Adrenal gland (tissue), 12 donors: ENCODE results near the gene ANKRD24. TPM values are rescaled to one million over a fixed set of nuclear protein-coding genes. Genes with fewer than 3 reads are reported as not detected.
"Not testable (repeated sequence)": the region's sequence is repeated elsewhere in the genome, so short reads cannot be mapped to it uniquely, and the experiment has no call there.

Experiments
- DNase-seq, 7 donors: peaks; one replicate each; pipeline ENCODE4 v3.0.0-alpha.2; 2019 to 2020
- H3K27ac ChIP-seq, 5 donors: fragments of 200-600 bp; sonication (generic) in 4 of 5; 1 replicate in 3 of 5; 2 replicates in 2 of 5; pipeline versions ENCODE4 v1.5.1 to v1.8.0; 2016 to 2020; ENCODE audit warnings: mild to moderate bottlenecking in 1 of 5
- H3K27me3 ChIP-seq: fragments of 200-600 bp; 2 replicates; pipeline ENCODE4 v1.8.0; 2021
- H3K36me3 ChIP-seq, 2 donors: fragments of 200-600 bp; replicated peaks in 1 of 2; 1 replicate in 1 of 2; 2 replicates in 1 of 2; pipeline versions ENCODE4 v1.5.1 to v1.8.0; 2018 to 2022
- H3K4me1 ChIP-seq, 2 donors: fragments of 200-600 bp; replicated peaks in 1 of 2; 1 replicate in 1 of 2; 2 replicates in 1 of 2; pipeline versions ENCODE4 v1.5.1 to v1.8.0; 2018 to 2021
- H3K4me3 ChIP-seq, 4 donors: fragments of 200-600 bp; sonication (generic) in 3 of 4; one replicate each; pipeline ENCODE4 v1.5.1; 2016 to 2018
- H3K9me3 ChIP-seq, 3 donors: fragments of 200-600 bp; sonication (generic) in 1 of 3; replicated peaks in 1 of 3; 1 replicate in 2 of 3; 2 replicates in 1 of 3; pipeline versions ENCODE4 v1.5.1 to v1.8.0; 2016 to 2021
- POLR2A ChIP-seq, 2 donors: fragments of 450-650 bp; IDR thresholded peaks; one replicate each; pipeline ENCODE4 v1.6.1; 2017; ENCODE audit warnings: antibody characterized with exemption in 2 of 2, mild to moderate bottlenecking in 2 of 2, moderate library complexity in 1 of 2
- WGBS, 4 donors: extraction: QIAGEN DNeasy Blood & Tissue Kit in 2 of 4; methylation state at CpG; one replicate each; pipeline versions ENCODE4 v1.1.5 to v1.1.7; 2013 to 2017; 5-methylcytosine and 5-hydroxymethylcytosine counted together
- intact Hi-C, 2 donors: fragments of 100-400 bp; cut with DNase I; formaldehyde crosslinking; loops; one replicate each; pipeline versions ENCODE4 v1.14.1 to v1.15.0; 2022 to 2023
- polyA plus RNA-seq, 3 donors: library from polyadenylated mRNA; stranded (reverse); fragments of 200-250 nt in 2 of 3; fragments of 350-450 nt in 1 of 3; fragmentation: Illumina TruSeq in 1 of 3; extraction: RNeasy Lipid Tissue Mini Kit (QIAGEN cat#74804) in 1 of 3; gene quantifications; one replicate each; pipeline ENCODE4 v1.2.3, GENCODE V29; 2013 to 2014
- total RNA-seq, 9 donors: library from RNA; depleted of rRNA in 4 of 9; stranded (reverse); fragments of >200 nt in 4 of 9; fragments of 120-200 nt in 1 of 9; fragmentation: NEBNext Ultra II Directional in 1 of 9; extraction: Animal tissue kit (Norgen Biotek cat#: 25700) in 1 of 9; gene quantifications; one replicate each; pipeline versions ENCODE4 v1.1.0 to v1.2.4, GENCODE V29; 2013 to 2023
- TF ChIP-seq, protein P1 (sequence below), 6 experiments: fragments of 450-650 bp in 4 of 6; fragments of 200-600 bp in 2 of 6; sonication (generic) in 1 of 6; IDR thresholded peaks; 1 replicate in 5 of 6; 2 replicates in 1 of 6; pipeline versions ENCODE4 v1.5.1 to v1.8.0; 2016 to 2021; ENCODE audit warnings: antibody characterized with exemption in 6 of 6, mild to moderate bottlenecking in 2 of 6, moderate library complexity in 1 of 6
- donor health status: healthy with polysubstance abuse.
- donor health status: Bipolar disorder and iron deficiency.
- donor health status: DM: yes; HTN: yes; CAD: no.
- donor health status: DM: no; HTN: no; CAD: no.
- donor health status: DM: no; HTN: no; CAD: no.
- donor health status: DM: yes; HTN: yes; CAD: no.

The ANKRD24 gene
- total and polyA plus RNA-seq, 12 donors: 1.1 to 17.2 (median 3.2) TPM

DNA sequence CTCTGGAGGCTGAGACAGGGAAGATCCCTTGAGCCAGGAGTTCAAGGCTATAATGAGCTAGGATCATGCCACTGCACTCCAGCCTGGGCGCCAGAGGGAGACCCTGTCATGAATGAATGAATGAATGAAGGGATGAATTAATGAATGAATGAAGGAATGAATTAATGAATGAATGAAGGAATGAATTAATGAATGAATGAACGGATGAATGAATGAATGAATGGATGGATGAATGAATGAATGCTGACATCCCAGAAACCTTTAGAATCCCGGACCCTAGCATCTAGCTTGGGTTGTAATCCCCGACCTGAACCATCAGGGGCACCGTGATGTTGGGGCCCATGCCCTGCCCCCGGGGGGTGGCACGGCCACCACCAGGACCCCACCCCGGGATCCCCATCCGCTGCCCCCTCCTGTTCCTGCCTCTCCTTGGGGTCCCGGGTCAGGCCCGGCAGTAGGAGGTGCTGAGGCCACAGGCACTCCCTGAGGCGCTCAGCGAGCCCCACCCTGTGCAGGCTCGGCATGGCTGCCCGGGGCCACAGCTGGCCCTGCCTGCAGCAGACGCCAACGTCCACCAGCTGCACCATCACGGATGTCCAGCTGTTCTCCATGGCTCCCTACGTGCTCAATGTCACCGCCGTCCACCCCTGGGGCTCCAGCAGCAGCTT is 50.3 kb downstream of the ANKRD24 start:
- intact Hi-C loops: no loop called here
- WGBS, 4 donors: 35 to 55% (median 38%) methylated on average over 3 to 21 of the region's 21 CpGs

DNA sequence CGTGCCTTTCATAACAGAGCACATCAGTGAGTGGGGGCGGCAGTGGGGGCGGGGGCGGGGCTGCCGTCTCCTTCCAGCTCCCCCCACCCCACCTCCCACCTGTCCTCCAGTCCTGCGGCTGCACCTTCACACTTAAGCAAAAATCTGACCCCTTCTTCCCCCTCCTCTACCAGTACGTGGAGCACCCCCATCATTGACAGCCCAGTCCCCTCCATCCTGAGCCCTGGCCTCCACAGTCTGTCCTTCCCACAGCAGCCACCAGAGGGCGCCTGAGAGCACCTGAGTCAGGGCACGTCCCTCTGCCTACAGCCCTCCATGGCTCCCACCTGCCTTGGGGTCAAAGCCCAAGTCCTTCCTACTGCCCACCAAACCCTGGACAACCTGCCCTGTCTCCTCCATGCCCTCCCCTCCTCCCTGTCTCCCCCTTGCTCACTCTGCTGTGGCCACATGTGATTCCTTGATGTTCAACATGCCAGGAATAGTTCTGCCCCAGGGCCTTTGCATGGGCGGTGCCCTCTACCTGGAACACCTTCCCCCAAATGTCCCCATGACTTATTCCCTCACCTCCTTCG is 50.9 kb downstream of the ANKRD24 start:
- intact Hi-C loops: no loop called here
- H3K27me3 ChIP-seq: peaks cover 8% of the 10 kb centered on the region
- H3K27ac ChIP-seq: no peak overlapping the region
- no peak overlapping the region for H3K4me3 ChIP-seq
- TF ChIP-seq POLR2A (IDR thresholded peaks at IDR 0.05): no peak
- TF ChIP-seq, protein P1, sequence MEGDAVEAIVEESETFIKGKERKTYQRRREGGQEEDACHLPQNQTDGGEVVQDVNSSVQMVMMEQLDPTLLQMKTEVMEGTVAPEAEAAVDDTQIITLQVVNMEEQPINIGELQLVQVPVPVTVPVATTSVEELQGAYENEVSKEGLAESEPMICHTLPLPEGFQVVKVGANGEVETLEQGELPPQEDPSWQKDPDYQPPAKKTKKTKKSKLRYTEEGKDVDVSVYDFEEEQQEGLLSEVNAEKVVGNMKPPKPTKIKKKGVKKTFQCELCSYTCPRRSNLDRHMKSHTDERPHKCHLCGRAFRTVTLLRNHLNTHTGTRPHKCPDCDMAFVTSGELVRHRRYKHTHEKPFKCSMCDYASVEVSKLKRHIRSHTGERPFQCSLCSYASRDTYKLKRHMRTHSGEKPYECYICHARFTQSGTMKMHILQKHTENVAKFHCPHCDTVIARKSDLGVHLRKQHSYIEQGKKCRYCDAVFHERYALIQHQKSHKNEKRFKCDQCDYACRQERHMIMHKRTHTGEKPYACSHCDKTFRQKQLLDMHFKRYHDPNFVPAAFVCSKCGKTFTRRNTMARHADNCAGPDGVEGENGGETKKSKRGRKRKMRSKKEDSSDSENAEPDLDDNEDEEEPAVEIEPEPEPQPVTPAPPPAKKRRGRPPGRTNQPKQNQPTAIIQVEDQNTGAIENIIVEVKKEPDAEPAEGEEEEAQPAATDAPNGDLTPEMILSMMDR (IDR thresholded peaks at IDR 0.05): peak; percentile 24 to 60 (median 50)
- peak in 6 of 7 donors; percentile 37 to 68 (median 48) for DNase-seq
- H3K36me3 ChIP-seq: no peaks in the 10 kb centered on the region
- WGBS, 4 donors: 21 to 27% (median 25%) methylated on average over 8 to 11 of the region's 11 CpGs
- no peaks in the 10 kb centered on the region for H3K9me3 ChIP-seq
- H3K4me1 ChIP-seq: no peaks in the 10 kb centered on the region

More for the DNA sequence above, 50.3 kb downstream of the ANKRD24 start:
- no peak for DNase-seq
- no peak overlapping the region for H3K27ac ChIP-seq
- TF ChIP-seq POLR2A (IDR thresholded peaks at IDR 0.05): no peak
- TF ChIP-seq, protein P1 (IDR thresholded peaks at IDR 0.05): no peak
- no peaks in the 10 kb centered on the region for H3K36me3 ChIP-seq
- H3K4me3 ChIP-seq: no peak overlapping the region
- H3K4me1 ChIP-seq: no peaks in the 10 kb centered on the region
- peaks cover 11% of the 10 kb centered on the region for H3K27me3 ChIP-seq
- no peaks in the 10 kb centered on the region for H3K9me3 ChIP-seq

DNA sequence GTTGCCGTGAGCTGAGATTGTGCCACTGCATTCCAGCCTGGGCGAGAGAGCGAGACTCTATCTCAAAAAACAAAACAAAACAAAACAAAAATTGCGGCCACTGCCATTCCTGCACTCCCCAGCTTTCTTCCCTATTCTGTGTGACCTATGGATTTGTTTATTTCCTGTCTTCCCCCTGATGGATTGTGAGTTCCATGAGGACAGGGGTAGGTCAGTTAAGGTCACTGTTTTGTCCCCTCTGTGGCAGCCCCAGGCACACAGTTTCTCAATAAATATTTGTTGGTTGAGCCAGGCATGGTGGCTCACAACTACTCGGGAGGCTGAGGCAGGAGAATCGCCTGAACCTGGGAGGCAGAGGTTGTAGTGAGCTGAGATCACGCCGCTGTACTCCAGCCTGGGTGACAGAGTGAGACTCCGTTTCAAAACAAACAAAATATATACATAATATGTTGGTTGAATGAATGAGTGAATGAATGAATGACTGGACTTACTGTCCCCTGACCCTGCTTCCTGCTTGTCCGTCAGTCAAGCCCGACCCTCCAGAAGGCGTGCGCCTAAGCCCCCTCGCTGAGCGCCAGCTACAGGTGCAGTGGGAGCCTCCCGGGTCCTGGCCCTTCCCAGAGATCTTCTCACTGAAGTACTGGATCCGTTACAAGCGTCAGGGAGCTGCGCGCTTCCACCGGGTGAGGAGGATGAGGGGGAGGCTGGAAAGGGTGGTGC is 51.8 kb downstream of the ANKRD24 start:
- Histone ChIP-seq H3K27ac (no peak overlapping the region), H3K9me3 (no peaks in the 10 kb centered on the region), H3K27me3 (peaks cover 6% of the 10 kb centered on the region)

DNA sequence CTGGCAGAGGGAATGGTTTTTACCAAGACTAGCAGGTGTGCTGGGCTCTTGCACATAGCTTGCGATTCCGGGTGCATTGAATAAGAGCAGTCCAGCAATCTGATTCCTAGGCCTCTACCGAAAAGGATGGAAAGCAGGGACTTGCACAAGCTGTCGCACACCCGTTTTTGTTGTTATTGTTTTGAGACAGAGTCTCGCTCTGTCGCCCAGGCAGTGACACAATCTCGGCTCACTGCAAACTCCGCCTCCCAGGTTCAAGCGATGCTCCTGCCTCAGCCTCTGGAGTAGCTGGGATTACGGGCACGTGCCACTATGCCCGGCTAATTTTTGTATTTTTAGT is 52.3 kb downstream of the ANKRD24 start:
- H3K4me3 ChIP-seq: no peak overlapping the region
- no peak for DNase-seq
- TF ChIP-seq, protein P1 (IDR thresholded peaks at IDR 0.05): no peak
- TF ChIP-seq POLR2A (IDR thresholded peaks at IDR 0.05): no peak
- no peaks in the 10 kb centered on the region for H3K9me3 ChIP-seq
- intact Hi-C loops: no loop called here
- WGBS, 4 donors: 57 to 79% (median 71%) methylated on average over 10 to 13 of the region's 13 CpGs
- H3K36me3 ChIP-seq: no peaks in the 10 kb centered on the region
- H3K27ac ChIP-seq: no peak overlapping the region
- H3K4me1 ChIP-seq: no peaks in the 10 kb centered on the region
- H3K27me3 ChIP-seq: peaks cover 6% of the 10 kb centered on the region

More for the DNA sequence above, 51.8 kb downstream of the ANKRD24 start:
- intact Hi-C loops: no loop called here
- Histone ChIP-seq H3K4me1 (no peaks in the 10 kb centered on the region), H3K36me3 (no peaks in the 10 kb centered on the region), H3K4me3 (no peak overlapping the region)
- DNase-seq: no peak
- TF ChIP-seq, protein P1 (IDR thresholded peaks at IDR 0.05): no peak
- no peak for TF ChIP-seq POLR2A (IDR thresholded peaks at IDR 0.05)
- 47 to 57% (median 53%) methylated on average over 15 to 21 of the region's 21 CpGs for WGBS, 4 donors

DNA sequence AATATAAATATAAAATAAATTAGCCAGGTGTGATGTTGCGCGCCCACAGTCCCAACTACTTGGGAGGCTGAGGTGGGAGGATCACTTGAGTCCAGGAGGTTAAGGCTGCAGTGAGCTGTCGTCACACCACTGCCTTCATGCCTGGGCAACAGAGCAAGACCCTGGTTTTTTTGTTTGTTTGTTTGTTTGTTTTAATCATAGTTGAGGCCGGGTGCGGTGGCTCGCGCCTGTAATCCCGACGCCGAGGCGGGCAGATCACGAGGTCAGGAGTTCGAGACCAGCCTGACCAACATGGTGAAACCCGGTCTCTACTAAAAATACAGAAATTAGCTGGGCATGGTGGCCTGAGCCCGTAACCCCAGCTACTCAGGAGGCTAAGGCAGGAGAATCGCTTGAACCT is 55.0 kb downstream of the ANKRD24 start:
- intact Hi-C loops, H3K27ac ChIP-seq, H3K4me3 ChIP-seq, H3K9me3 ChIP-seq, H3K27me3 ChIP-seq, DNase-seq, H3K36me3 ChIP-seq, H3K4me1 ChIP-seq: not testable (repeated sequence)
- WGBS, 4 donors: 87 to 89% (median 87%) methylated on average over 16 of the region's 16 CpGs
